SH-SY5Y (cell line): ENCODE data around the gene ZNF74.

Source experiments
- GATA2 ChIP-seq: IDR thresholded peaks from 2 replicates; pipeline ENCODE4 v1.6.1; 2011; ENCODE audit warnings: mild to moderate bottlenecking, low read depth, low read length
- GATA3 ChIP-seq: IDR thresholded peaks from 2 replicates; pipeline ENCODE4 v1.6.1; 2011; ENCODE audit warnings: low read depth, mild to moderate bottlenecking, low read length, moderate library complexity

ZNF74 gene

GRCh38 chr22:20456064-20456721, 62.2 kb downstream of the ZNF74 start:
- TF ChIP-seq GATA3: no peak
- no peak for TF ChIP-seq GATA2

DNA sequence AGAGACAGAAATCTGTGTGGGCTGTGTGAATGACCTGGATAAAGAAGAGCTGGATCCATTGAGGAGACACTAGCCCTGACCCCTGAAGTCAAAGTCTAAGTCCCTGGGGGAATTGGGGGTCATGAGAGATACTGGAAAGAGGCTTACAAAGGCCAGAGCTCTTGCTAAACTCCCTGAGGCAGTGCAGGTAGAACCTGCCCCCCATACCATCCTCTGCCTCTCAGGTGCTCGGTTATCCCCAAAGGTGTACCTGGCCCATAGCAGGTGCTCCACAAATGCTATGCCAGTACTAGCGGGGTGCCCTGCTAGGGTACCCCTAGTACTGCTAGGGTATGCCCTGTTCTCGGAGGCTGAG, 62.7 kb downstream of the ZNF74 start:
- TF ChIP-seq GATA2: no peak
- TF ChIP-seq GATA3: no peak

- TF ChIP-seq GATA2: no peak
- TF ChIP-seq GATA3: no peak
Measured at GRCh38 chr22:20457506-20458240, 63.7 kb downstream of the ZNF74 start.
